GM23338 (cell line): ENCODE data around the gene FNDC7. TPM values are rescaled to one million over a fixed set of nuclear protein-coding genes. Genes with fewer than 3 reads are reported as not detected.

ENCODE experiments used
- ATAC-seq: fragments of 200-7000 bp; cut with Tn5 transposase; 3 replicates; pipeline ENCODE4 v1.9.1; 2020
- DNase-seq: peaks from one replicate; pipeline ENCODE4 v3.0.0-alpha.2; 2015; ENCODE audit warnings: low spot score
- H2AFZ ChIP-seq: fragments of 200-600 bp; sonication (generic); 2 replicates; pipeline ENCODE4 v1.8.0; 2016; ENCODE audit warnings: antibody characterized with exemption, mild to moderate bottlenecking, moderate library complexity
- H3F3A ChIP-seq: fragments of 200-600 bp; sonication (generic); replicated peaks from 2 replicates; pipeline ENCODE4 v1.8.0; 2017; ENCODE audit warnings: antibody characterized with exemption, mixed run types, low read depth
- H3K27ac ChIP-seq: fragments of 200-600 bp; sonication (generic); 2 replicates; pipeline ENCODE4 v1.6.1; 2016; ENCODE audit warnings: low read depth
- H3K27me3 ChIP-seq: fragments of 200-600 bp; sonication (generic); 2 replicates; pipeline ENCODE4 v1.8.0; 2016; ENCODE audit warnings: mild to moderate bottlenecking, mixed run types, moderate library complexity; ENCODE audit not compliant: insufficient read depth
- H3K36me3 ChIP-seq: fragments of 200-600 bp; sonication (generic); 2 replicates; pipeline ENCODE4 v1.8.0; 2016; ENCODE audit warnings: mild to moderate bottlenecking; ENCODE audit not compliant: insufficient read depth
- H3K4me1 ChIP-seq: fragments of 200-600 bp; sonication (generic); 2 replicates; pipeline ENCODE4 v1.8.0; 2016; ENCODE audit warnings: mild to moderate bottlenecking, moderate library complexity; ENCODE audit not compliant: insufficient read depth
- H3K4me2 ChIP-seq: fragments of 200-600 bp; sonication (generic); 2 replicates; pipeline ENCODE4 v1.7.1; 2017; ENCODE audit warnings: mixed run types
- H3K4me3 ChIP-seq: fragments of 200-600 bp; sonication (generic); 2 replicates; pipeline ENCODE4 v1.6.1; 2016; ENCODE audit warnings: mixed run types
- H3K79me2 ChIP-seq: fragments of 200-600 bp; sonication (generic); replicated peaks from 2 replicates; pipeline ENCODE4 v1.8.0; 2017; ENCODE audit warnings: mild to moderate bottlenecking; ENCODE audit not compliant: insufficient read depth
- H3K9me2 ChIP-seq: fragments of 200-600 bp; sonication (generic); 2 replicates; pipeline ENCODE4 v1.8.0; 2017; ENCODE audit not compliant: insufficient read depth
- H4K20me1 ChIP-seq: fragments of 200-600 bp; sonication (generic); replicated peaks from 2 replicates; pipeline ENCODE4 v1.8.0; 2017; ENCODE audit warnings: mild to moderate bottlenecking; ENCODE audit not compliant: insufficient read depth
- H3K27ac Mint-ChIP-seq: 2 replicates; pipeline ENCODE4 v1.8.0; 2020; ENCODE audit warnings: inconsistent platforms, mild to moderate bottlenecking, moderate library complexity, mixed read lengths
- H3K27me3 Mint-ChIP-seq: 3 replicates; pipeline ENCODE4 v1.8.0; 2022; ENCODE audit warnings: low read depth, mild to moderate bottlenecking, moderate library complexity, mixed read lengths, inconsistent platforms; ENCODE audit not compliant: insufficient read depth, poor library complexity
- H3K36me3 Mint-ChIP-seq: 3 replicates; pipeline ENCODE4 v1.8.0; 2021; ENCODE audit warnings: low read depth, mild to moderate bottlenecking, inconsistent platforms, moderate library complexity, mixed read lengths
- H3K4me1 Mint-ChIP-seq: 3 replicates; pipeline ENCODE4 v1.8.0; 2020; ENCODE audit warnings: mild to moderate bottlenecking, inconsistent platforms, mixed read lengths
- H3K4me3 Mint-ChIP-seq: 3 replicates; pipeline ENCODE4 v1.8.0; 2021; ENCODE audit warnings: moderate library complexity, mild to moderate bottlenecking, inconsistent platforms, mixed read lengths
- H3K9me3 Mint-ChIP-seq: 3 replicates; pipeline ENCODE4 v1.8.0; 2020; ENCODE audit warnings: moderate library complexity, mild to moderate bottlenecking, inconsistent platforms, mixed read lengths
- CREB1 ChIP-seq: fragments of 250-450 bp; sonication (Bioruptor Pico); IDR thresholded peaks from 2 replicates; pipeline ENCODE4 v1.5.0; 2020; ENCODE audit warnings: low read depth, mild to moderate bottlenecking, moderate library complexity
- CTCF ChIP-seq, 2 experiments: fragments of 200-600 bp in 1 of 2; sonication (generic) in 1 of 2; conservative IDR thresholded peaks; 2 replicates each; pipeline versions ENCODE4 v1.5.1 to v1.6.1; 2016 to 2017; ENCODE audit warnings: antibody characterized with exemption in 2 of 2, low read depth in 2 of 2, mild to moderate bottlenecking in 2 of 2, moderate library complexity in 1 of 2
- ETS1 ChIP-seq: IDR thresholded peaks from 2 replicates; pipeline ENCODE4 v1.6.1; 2016; ENCODE audit warnings: antibody characterized with exemption
- EZH2phosphoT487 ChIP-seq: fragments of 200-600 bp; sonication (generic); IDR thresholded peaks from one replicate; pipeline ENCODE4 v1.8.1; 2018; ENCODE audit warnings: antibody characterized with exemption; ENCODE audit not compliant: unreplicated experiment
- JUNB ChIP-seq: IDR thresholded peaks from one replicate; pipeline ENCODE4 v1.6.1; 2016; ENCODE audit warnings: antibody characterized with exemption; ENCODE audit not compliant: unreplicated experiment
- POLR2AphosphoS5 ChIP-seq: IDR thresholded peaks from 2 replicates; pipeline ENCODE4 v1.6.1; 2016; ENCODE audit warnings: antibody characterized with exemption, low read depth
- STAT1 ChIP-seq: IDR thresholded peaks from one replicate; pipeline ENCODE4 v1.6.1; 2016; ENCODE audit warnings: antibody characterized with exemption; ENCODE audit not compliant: unreplicated experiment
- ZNF331 ChIP-seq: fragments of 250-450 bp; sonication (Bioruptor Pico); IDR thresholded peaks from 2 replicates; pipeline ENCODE4 v1.5.0; 2020; ENCODE audit warnings: low read depth, mild to moderate bottlenecking, moderate library complexity
- polyA plus RNA-seq: library from polyadenylated mRNA; unstranded; fragments of >200 nt; fragmentation: Nextera tagmentation; extraction: Ambion mirVana; gene quantifications from 2 replicates; pipeline ENCODE4 v1.2.1, GENCODE V29; 2016
- total RNA-seq: library from RNA; depleted of rRNA; stranded (reverse); fragments of >200 nt; shearing (Covaris generic); gene quantifications from 2 replicates; pipeline ENCODE4 v1.2.3, GENCODE V29; 2014

Gene FNDC7
- total and polyA plus RNA-seq, 2 experiments from 2014 or later, result 0.06 to 0.28 TPM

- Histone ChIP-seq H2AFZ (peak within 1 kb of the TSS; percentile 83; the same call in 1 of the 2 replicates), H3K27ac (peak within 1 kb of the TSS; percentile 96), H3K79me2 (peaks cover 28% of the 10 kb centered on the region), H3K36me3 (no peaks in the 10 kb centered on the region), H3K4me2 (peak within 1 kb of the TSS; percentile 87), H4K20me1 (0 out of 2 replicates have a peak, but pooled peaks cover 4% of the 10 kb centered on the region), H3K9me2 (no peaks in the 10 kb centered on the region), H3F3A (no peaks in the 10 kb centered on the region), H3K4me3 (peak within 1 kb of the TSS; percentile 87), H3K4me1 (peaks cover 3% of the 10 kb centered on the region; the same call in 1 of the 2 replicates), H3K27me3 (no peaks in the 10 kb centered on the region)
- Mint-ChIP-seq H3K27me3 (peaks cover 12% of the 10 kb centered on the region), H3K27ac (peak within 1 kb of the TSS; percentile 99), H3K4me1 (peaks cover 7% of the 10 kb centered on the region), H3K9me3 (no peaks in the 10 kb centered on the region; the same call in 2 of the 3 replicates), H3K36me3 (no peaks in the 10 kb centered on the region), H3K4me3 (peak within 1 kb of the TSS; percentile 98)
- TF ChIP-seq ETS1 (no peak), CREB1 (peak; percentile 99), POLR2AphosphoS5 (peak; percentile 98), CTCF (conservative IDR thresholded peaks at IDR 0.05; ENCODE audit: low read depth in 2 of 2) (peak; percentile 89 to 95), EZH2phosphoT487 (no peak), JUNB (no peak), ZNF331 (CRISPR knock-in tag) (no peak)
- DNase-seq, result peak; percentile 99
- ATAC-seq, result peak; percentile 90
Measured at GRCh38 chr1:108746382-108747170, 33.9 kb downstream of the FNDC7 start, which contains the start of gene STXBP3. Gene STXBP3, plus strand, starts transcription at chr1:108746674. Its CDS starts 64 bp downstream, at chr1:108746738.

GRCh38 chr1:108747171-108747850 is 34.6 kb downstream of the FNDC7 start:
- H2AFZ ChIP-seq, result peak overlapping the region; percentile 83; the same call in 1 of the 2 replicates
- no peaks in the 10 kb centered on the region for H3K36me3 Mint-ChIP-seq

More at GRCh38 chr1:108747171-108747850, 34.6 kb downstream of the FNDC7 start:
- Mint-ChIP-seq H3K27ac (peak overlapping the region; percentile 99), H3K9me3 (no peaks in the 10 kb centered on the region; the same call in 2 of the 3 replicates), H3K4me1 (peaks cover 7% of the 10 kb centered on the region), H3K4me3 (peak overlapping the region; percentile 98), H3K27me3 (peaks cover 12% of the 10 kb centered on the region)
- 0 out of 2 replicates have a peak, but pooled peaks cover 3% of the 10 kb centered on the region for H3K4me1 ChIP-seq
- peaks cover 28% of the 10 kb centered on the region for H3K79me2 ChIP-seq
- H3K27me3 ChIP-seq, result no peaks in the 10 kb centered on the region
- peak overlapping the region; percentile 87 for H3K4me3 ChIP-seq
- peak overlapping the region; percentile 87 for H3K4me2 ChIP-seq
- no peaks in the 10 kb centered on the region for H3F3A ChIP-seq
- peak; percentile 75 for ATAC-seq
- DNase-seq, result peak; percentile 83
- 0 out of 2 replicates have a peak, but pooled peaks cover 4% of the 10 kb centered on the region for H4K20me1 ChIP-seq
- H3K9me2 ChIP-seq, result no peaks in the 10 kb centered on the region
- H3K36me3 ChIP-seq, result no peaks in the 10 kb centered on the region
- peak overlapping the region; percentile 96 for H3K27ac ChIP-seq
- peak; percentile 69 for TF ChIP-seq POLR2AphosphoS5
- TF ChIP-seq ZNF331 (CRISPR knock-in tag), result no peak
- TF ChIP-seq CTCF (conservative IDR thresholded peaks at IDR 0.05; ENCODE audit: low read depth in 2 of 2), result no peak
- TF ChIP-seq STAT1, result no peak
- no peak for TF ChIP-seq CREB1
